HepG2 (cell line): Measurements from ENCODE around the gene SRPK3.

ENCODE experiments used
- ADNP ChIP-seq: sonication (generic); formaldehyde crosslinking; IDR thresholded peaks from 2 replicates; pipeline ENCODE4 v1.4.0; 2020; ENCODE audit warnings: missing genetic modification reagents
- CTCF ChIP-seq: sonication (generic); formaldehyde crosslinking; IDR thresholded peaks from 2 replicates; pipeline ENCODE4 v1.5.0; 2020; ENCODE audit warnings: mild to moderate bottlenecking, missing genetic modification reagents, moderate library complexity
- DPF2 ChIP-seq: sonication (generic); formaldehyde crosslinking; IDR thresholded peaks from 2 replicates; pipeline ENCODE4 v1.4.0; 2020; ENCODE audit warnings: mild to moderate bottlenecking, low read depth, missing genetic modification reagents, borderline replicate concordance
- HMGXB4 ChIP-seq, 2 experiments: sonication (generic) in 1 of 2; formaldehyde crosslinking in 1 of 2; IDR thresholded peaks; 2 replicates each; pipeline versions ENCODE4 v1.4.0 to v1.6.1; 2018 to 2020; ENCODE audit warnings: missing genetic modification reagents in 2 of 2, borderline replicate concordance in 1 of 2, low read depth in 1 of 2, mild to moderate bottlenecking in 1 of 2, missing biosample characterization in 1 of 2
- IKZF4 ChIP-seq: sonication (generic); formaldehyde crosslinking; IDR thresholded peaks from 2 replicates; pipeline ENCODE4 v1.5.1; 2020; ENCODE audit warnings: borderline replicate concordance, mild to moderate bottlenecking, low read depth, missing genetic modification reagents; ENCODE audit errors: not compliant biosample characterization
- IRF1 ChIP-seq: sonication (generic); formaldehyde crosslinking; IDR thresholded peaks from 2 replicates; pipeline ENCODE4 v1.4.0; 2020; ENCODE audit warnings: low read depth, mild to moderate bottlenecking, missing genetic modification reagents
- PCBP1 ChIP-seq: fragments of 200-400 bp; formaldehyde crosslinking; IDR thresholded peaks from 2 replicates; pipeline ENCODE4 v1.6.1; 2017; ENCODE audit warnings: mild to moderate bottlenecking, low read depth, low read length, borderline replicate concordance
- POLR2A ChIP-seq, 2 experiments: IDR thresholded peaks; 2 replicates each; pipeline ENCODE4 v1.6.1; 2011; ENCODE audit warnings: low read depth in 2 of 2, low read length in 2 of 2, mild to moderate bottlenecking in 1 of 2, moderate library complexity in 1 of 2; ENCODE audit not compliant: insufficient read depth in 1 of 2
- RFX5 ChIP-seq: IDR thresholded peaks from 2 replicates; pipeline ENCODE4 v1.6.1; 2011; ENCODE audit warnings: low read depth, low read length, improper control_type of control experiment
- RFXAP ChIP-seq: sonication (generic); formaldehyde crosslinking; IDR thresholded peaks from 2 replicates; pipeline ENCODE4 v1.4.0; 2020; ENCODE audit warnings: missing genetic modification reagents, borderline replicate concordance
- ZBTB3 ChIP-seq: sonication (generic); formaldehyde crosslinking; IDR thresholded peaks from 2 replicates; pipeline ENCODE4 v1.4.0; 2020; ENCODE audit warnings: low read depth, mild to moderate bottlenecking, moderate library complexity, missing genetic modification reagents, borderline replicate concordance
- ZNF644 ChIP-seq: IDR thresholded peaks from 2 replicates; pipeline ENCODE4 v1.6.1; 2016; ENCODE audit warnings: low read depth
- ZZZ3 ChIP-seq: sonication (generic); formaldehyde crosslinking; IDR thresholded peaks from 2 replicates; pipeline ENCODE4 v1.4.0; 2020; ENCODE audit warnings: missing genetic modification reagents, mild to moderate bottlenecking, borderline replicate concordance
- TF ChIP-seq, protein P1 (sequence below): sonication (generic); formaldehyde crosslinking; IDR thresholded peaks from 2 replicates; pipeline ENCODE4 v1.4.0; 2020; ENCODE audit warnings: low read depth, missing genetic modification reagents

- TF ChIP-seq, protein P1, sequence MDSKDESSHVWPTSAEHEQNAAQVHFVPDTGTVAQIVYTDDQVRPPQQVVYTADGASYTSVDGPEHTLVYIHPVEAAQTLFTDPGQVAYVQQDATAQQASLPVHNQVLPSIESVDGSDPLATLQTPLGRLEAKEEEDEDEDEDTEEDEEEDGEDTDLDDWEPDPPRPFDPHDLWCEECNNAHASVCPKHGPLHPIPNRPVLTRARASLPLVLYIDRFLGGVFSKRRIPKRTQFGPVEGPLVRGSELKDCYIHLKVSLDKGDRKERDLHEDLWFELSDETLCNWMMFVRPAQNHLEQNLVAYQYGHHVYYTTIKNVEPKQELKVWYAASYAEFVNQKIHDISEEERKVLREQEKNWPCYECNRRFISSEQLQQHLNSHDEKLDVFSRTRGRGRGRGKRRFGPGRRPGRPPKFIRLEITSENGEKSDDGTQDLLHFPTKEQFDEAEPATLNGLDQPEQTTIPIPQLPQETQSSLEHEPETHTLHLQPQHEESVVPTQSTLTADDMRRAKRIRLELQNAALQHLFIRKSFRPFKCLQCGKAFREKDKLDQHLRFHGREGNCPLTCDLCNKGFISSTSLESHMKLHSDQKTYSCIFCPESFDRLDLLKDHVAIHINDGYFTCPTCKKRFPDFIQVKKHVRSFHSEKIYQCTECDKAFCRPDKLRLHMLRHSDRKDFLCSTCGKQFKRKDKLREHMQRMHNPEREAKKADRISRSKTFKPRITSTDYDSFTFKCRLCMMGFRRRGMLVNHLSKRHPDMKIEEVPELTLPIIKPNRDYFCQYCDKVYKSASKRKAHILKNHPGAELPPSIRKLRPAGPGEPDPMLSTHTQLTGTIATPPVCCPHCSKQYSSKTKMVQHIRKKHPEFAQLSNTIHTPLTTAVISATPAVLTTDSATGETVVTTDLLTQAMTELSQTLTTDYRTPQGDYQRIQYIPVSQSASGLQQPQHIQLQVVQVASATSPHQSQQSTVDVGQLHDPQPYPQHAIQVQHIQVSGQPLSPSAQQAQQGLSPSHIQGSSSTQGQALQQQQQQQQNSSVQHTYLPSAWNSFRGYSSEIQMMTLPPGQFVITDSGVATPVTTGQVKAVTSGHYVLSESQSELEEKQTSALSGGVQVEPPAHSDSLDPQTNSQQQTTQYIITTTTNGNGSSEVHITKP (CRISPR knock-in tag) = no peak
- no peak for TF ChIP-seq CTCF
- no peak for TF ChIP-seq IKZF4
- TF ChIP-seq PCBP1 = no peak
- TF ChIP-seq DPF2 (CRISPR knock-in tag) = no peak
- TF ChIP-seq ADNP (CRISPR knock-in tag) = no peak
- no peak for TF ChIP-seq ZBTB3 (CRISPR knock-in tag)
- no peak for TF ChIP-seq IRF1 (CRISPR knock-in tag)
- TF ChIP-seq POLR2A (IDR thresholded peaks at IDR 0.05; ENCODE audit: insufficient read depth in 1 of 2, low read depth in 2 of 2, low read length in 2 of 2) = no peak
- TF ChIP-seq ZZZ3 (CRISPR knock-in tag) = no peak
- no peak for TF ChIP-seq ZNF644 (CRISPR knock-in tag)
- TF ChIP-seq RFXAP (CRISPR knock-in tag) = no peak
- TF ChIP-seq RFX5 = no peak
- TF ChIP-seq HMGXB4 (CRISPR knock-in tag; IDR thresholded peaks at IDR 0.05; ENCODE audit: borderline replicate concordance in 1 of 2, low read depth in 1 of 2) = no peak
Observed at GRCh38 chrX:153797415-153798015, 16.7 kb downstream of the SRPK3 start.
